HG03064 (cell line): Measurements from ENCODE around the gene PDGFC.
"Not testable (repeated sequence)": the region's sequence is repeated elsewhere in the genome, so short reads cannot be mapped to it uniquely, and the experiment has no call there.

Experiments used
- ATAC-seq: cut with Tn5 transposase; IDR thresholded peaks from one replicate; pipeline ENCODE4 v1.9.1; 2021; ENCODE audit warnings: low read depth; ENCODE audit not compliant: unreplicated experiment

The PDGFC gene

GRCh38 chr4:156915221-156915620 is 56.4 kb downstream of the PDGFC start:
- ATAC-seq = no peak

- no peak for ATAC-seq
These were observed 58.4 kb downstream of the PDGFC start for GRCh38 chr4:156913234-156913633.

GRCh38 chr4:156909010-156909409 is 62.6 kb downstream of the PDGFC start:
- ATAC-seq = no peak

GRCh38 chr4:156906325-156906724 is 65.3 kb downstream of the PDGFC start:
- ATAC-seq = no peak

- ATAC-seq = no peak
These were observed 69.7 kb downstream of the PDGFC start for GRCh38 chr4:156901871-156902270.

- ATAC-seq = no peak
These were observed 73.1 kb downstream of the PDGFC start for GRCh38 chr4:156898373-156899117.

GRCh38 chr4:156896527-156896926 is 75.1 kb downstream of the PDGFC start:
- no peak for ATAC-seq

- no peak for ATAC-seq
These were observed 77.4 kb downstream of the PDGFC start for GRCh38 chr4:156894234-156894633.

- no peak for ATAC-seq
These were observed 78.8 kb downstream of the PDGFC start for GRCh38 chr4:156892805-156893204.

GRCh38 chr4:156889616-156890594 is 81.7 kb downstream of the PDGFC start:
- no peak for ATAC-seq

GRCh38 chr4:156888762-156889161 is 82.8 kb downstream of the PDGFC start:
- ATAC-seq = no peak

GRCh38 chr4:156886481-156886880 is 85.1 kb downstream of the PDGFC start:
- no peak for ATAC-seq

GRCh38 chr4:156885374-156885773 is 86.2 kb downstream of the PDGFC start:
- no peak for ATAC-seq

- no peak for ATAC-seq
These were observed 87.4 kb downstream of the PDGFC start for GRCh38 chr4:156884183-156884582.

- ATAC-seq = no peak
These were observed 95.9 kb downstream of the PDGFC start for GRCh38 chr4:156875704-156876103.

GRCh38 chr4:156875055-156875454 is 96.5 kb downstream of the PDGFC start:
- no peak for ATAC-seq

GRCh38 chr4:156873799-156874198 is 97.8 kb downstream of the PDGFC start:
- no peak for ATAC-seq

- ATAC-seq = no peak
These were observed 100.7 kb downstream of the PDGFC start for GRCh38 chr4:156870861-156871260.

GRCh38 chr4:156870131-156870530 is 101.5 kb downstream of the PDGFC start:
- no peak for ATAC-seq

GRCh38 chr4:156866088-156866487 is 105.5 kb downstream of the PDGFC start:
- ATAC-seq = not testable (repeated sequence)

GRCh38 chr4:156865451-156865850 is 106.1 kb downstream of the PDGFC start:
- ATAC-seq = no peak

- no peak for ATAC-seq
These were observed 113.5 kb downstream of the PDGFC start for GRCh38 chr4:156858071-156858470.
